ENCODE results near the gene GMPR2.

DNA sequence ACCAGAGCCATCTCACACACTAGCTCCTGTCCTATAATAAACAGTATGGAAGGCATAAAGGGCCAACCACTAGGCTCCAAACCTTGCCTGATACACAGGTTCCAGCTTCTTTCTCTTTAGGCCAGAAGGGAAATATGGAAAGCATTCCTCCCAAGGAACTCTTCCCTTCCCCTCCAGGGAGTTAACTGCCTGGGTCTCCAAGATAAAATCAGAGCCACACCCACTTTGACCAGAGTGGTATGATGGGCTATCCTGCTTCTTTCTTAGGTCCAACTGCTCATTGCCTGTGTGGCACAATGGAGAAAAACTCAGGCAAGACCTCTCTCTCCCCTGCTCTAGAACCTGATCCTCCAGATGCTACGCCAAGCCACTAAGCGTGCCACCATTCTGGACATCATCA, 25.1 kb upstream of the GMPR2 start:
- TF ChIP-seq, protein P1, sequence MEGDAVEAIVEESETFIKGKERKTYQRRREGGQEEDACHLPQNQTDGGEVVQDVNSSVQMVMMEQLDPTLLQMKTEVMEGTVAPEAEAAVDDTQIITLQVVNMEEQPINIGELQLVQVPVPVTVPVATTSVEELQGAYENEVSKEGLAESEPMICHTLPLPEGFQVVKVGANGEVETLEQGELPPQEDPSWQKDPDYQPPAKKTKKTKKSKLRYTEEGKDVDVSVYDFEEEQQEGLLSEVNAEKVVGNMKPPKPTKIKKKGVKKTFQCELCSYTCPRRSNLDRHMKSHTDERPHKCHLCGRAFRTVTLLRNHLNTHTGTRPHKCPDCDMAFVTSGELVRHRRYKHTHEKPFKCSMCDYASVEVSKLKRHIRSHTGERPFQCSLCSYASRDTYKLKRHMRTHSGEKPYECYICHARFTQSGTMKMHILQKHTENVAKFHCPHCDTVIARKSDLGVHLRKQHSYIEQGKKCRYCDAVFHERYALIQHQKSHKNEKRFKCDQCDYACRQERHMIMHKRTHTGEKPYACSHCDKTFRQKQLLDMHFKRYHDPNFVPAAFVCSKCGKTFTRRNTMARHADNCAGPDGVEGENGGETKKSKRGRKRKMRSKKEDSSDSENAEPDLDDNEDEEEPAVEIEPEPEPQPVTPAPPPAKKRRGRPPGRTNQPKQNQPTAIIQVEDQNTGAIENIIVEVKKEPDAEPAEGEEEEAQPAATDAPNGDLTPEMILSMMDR (IDR thresholded peaks at IDR 0.05; ENCODE audit: low read length): no peak
- no peak for TF ChIP-seq EZH2 (IDR thresholded peaks at IDR 0.05; ENCODE audit: borderline replicate concordance, low read length)

Measured in OCI-LY1 (cell line).